ENCODE measurements around the gene NEK1.

Gene NEK1

GRCh38 chr4:169619518-169619957, 7.2 kb upstream of the NEK1 start:
- TF ChIP-seq, protein P1, sequence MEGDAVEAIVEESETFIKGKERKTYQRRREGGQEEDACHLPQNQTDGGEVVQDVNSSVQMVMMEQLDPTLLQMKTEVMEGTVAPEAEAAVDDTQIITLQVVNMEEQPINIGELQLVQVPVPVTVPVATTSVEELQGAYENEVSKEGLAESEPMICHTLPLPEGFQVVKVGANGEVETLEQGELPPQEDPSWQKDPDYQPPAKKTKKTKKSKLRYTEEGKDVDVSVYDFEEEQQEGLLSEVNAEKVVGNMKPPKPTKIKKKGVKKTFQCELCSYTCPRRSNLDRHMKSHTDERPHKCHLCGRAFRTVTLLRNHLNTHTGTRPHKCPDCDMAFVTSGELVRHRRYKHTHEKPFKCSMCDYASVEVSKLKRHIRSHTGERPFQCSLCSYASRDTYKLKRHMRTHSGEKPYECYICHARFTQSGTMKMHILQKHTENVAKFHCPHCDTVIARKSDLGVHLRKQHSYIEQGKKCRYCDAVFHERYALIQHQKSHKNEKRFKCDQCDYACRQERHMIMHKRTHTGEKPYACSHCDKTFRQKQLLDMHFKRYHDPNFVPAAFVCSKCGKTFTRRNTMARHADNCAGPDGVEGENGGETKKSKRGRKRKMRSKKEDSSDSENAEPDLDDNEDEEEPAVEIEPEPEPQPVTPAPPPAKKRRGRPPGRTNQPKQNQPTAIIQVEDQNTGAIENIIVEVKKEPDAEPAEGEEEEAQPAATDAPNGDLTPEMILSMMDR (IDR thresholded peaks at IDR 0.05) = peak; percentile 36
- peak overlapping the region; percentile 86 for H3K4me3 ChIP-seq
- peak overlapping the region; percentile 90 to 95 for H3K27ac ChIP-seq
- DNase-seq (ENCODE audit: low spot score) = no peak

DNA sequence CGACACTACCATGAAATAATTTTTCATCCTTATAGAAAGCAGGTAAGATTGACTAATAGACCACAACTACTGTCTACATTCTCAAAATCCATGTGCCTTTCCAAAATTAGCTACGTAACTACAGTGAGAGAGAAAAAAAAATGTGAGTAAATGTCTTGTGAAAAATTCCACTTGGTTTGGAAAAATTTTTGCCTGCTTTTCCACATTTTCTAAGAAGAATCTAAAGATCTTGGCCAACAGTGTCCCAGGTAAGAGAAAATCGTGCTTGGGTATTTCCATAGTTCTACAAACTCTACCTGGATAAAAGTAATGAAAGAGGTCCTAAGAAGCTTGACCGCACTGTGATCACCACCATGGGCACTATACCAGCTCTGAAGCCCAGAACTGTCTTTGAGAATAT, 6.6 kb upstream of the NEK1 start:
- Histone ChIP-seq H3K4me3 (peak overlapping the region; percentile 86), H3K27ac (peak overlapping the region in 1 of 2 donors; percentile 90)
- TF ChIP-seq, protein P1 (IDR thresholded peaks at IDR 0.05) = no peak
- no peak for DNase-seq (ENCODE audit: low spot score)

- TF ChIP-seq, protein P1 (IDR thresholded peaks at IDR 0.05) = no peak
- no peak for DNase-seq (ENCODE audit: low spot score)
- Histone ChIP-seq H3K4me3 (no peak overlapping the region), H3K27ac (no peak overlapping the region)
Observed at GRCh38 chr4:169618286-169618685, 5.9 kb upstream of the NEK1 start.

DNA sequence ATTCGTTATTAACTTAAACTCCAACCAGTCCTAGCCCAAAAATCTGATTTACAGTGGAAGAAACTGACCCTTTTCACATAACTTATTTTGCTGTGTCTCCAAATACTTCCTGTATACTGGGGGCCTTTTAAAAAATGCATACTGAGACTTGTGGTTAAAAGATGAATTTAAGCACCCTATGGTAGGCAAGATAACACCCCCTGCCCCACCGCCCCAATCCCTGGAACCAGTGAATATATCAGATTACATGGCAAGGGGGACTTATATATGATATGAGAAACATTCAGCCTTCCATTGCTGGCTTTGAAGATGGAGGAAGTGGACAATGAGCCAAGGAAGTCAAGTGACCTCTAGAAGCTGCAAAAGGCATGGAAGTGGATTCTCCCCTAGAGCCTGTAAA, 4.9 kb upstream of the NEK1 start:
- no peak overlapping the region for H3K4me3 ChIP-seq
- no peak for DNase-seq (ENCODE audit: low spot score)
- TF ChIP-seq, protein P1 (IDR thresholded peaks at IDR 0.05) = no peak
- H3K27ac ChIP-seq = no peak overlapping the region

DNA sequence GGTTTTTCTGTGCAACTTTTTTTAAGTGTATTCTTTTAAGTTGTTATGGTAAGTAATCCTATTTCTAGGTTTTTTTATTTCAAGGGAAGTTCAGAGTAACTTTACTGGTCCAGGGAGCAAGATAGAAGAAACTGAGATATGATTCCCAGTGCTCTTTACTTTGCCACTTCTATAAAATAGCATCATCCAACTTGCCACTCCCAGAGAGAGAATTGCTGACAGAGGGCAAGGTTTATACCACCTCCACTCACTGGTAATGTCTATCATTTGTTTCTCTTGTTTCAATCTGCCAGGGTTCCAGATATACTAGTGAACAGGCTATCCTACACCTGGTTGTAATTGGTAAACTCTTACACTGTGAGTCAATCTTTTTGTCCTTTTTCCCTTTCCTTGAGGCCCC, 4.5 kb upstream of the NEK1 start:
- TF ChIP-seq, protein P1 (IDR thresholded peaks at IDR 0.05) = no peak
- Histone ChIP-seq H3K27ac (no peak overlapping the region), H3K4me3 (no peak overlapping the region)
- no peak for DNase-seq (ENCODE audit: low spot score)

GRCh38 chr4:169615467-169616106, 3.2 kb upstream of the NEK1 start:
- TF ChIP-seq, protein P1 (IDR thresholded peaks at IDR 0.05) = no peak
- H3K4me3 ChIP-seq = no peak overlapping the region
- no peak overlapping the region for H3K27ac ChIP-seq
- DNase-seq (ENCODE audit: low spot score) = no peak
